NCI-H2107 treated with DMSO at 0.1 percent for 48 hours (cell line): ENCODE data around the gene CEMIP.
A peak's percentile ranks its signal among the peaks of the same experiment; 100 is the strongest.
"Not testable (repeated sequence)": the region's sequence is repeated elsewhere in the genome, so short reads cannot be mapped to it uniquely, and the experiment has no call there.

Experiments used
- DNase-seq: peaks from one replicate; lab custom pipeline; 2025; ENCODE audit not compliant: unreplicated experiment; lab: John Stamatoyannopoulos, UW

Gene CEMIP

GRCh38 chr15:80946576-80946975, 167.4 kb downstream of the CEMIP start:
- DNase-seq: no peak

GRCh38 chr15:80948651-80949292, 169.6 kb downstream of the CEMIP start:
- no peak for DNase-seq

- DNase-seq: no peak
These were observed 170.6 kb downstream of the CEMIP start for GRCh38 chr15:80949756-80950155.

- no peak for DNase-seq
These were observed 171.3 kb downstream of the CEMIP start for GRCh38 chr15:80950291-80951078.

- no peak for DNase-seq
These were observed 172.8 kb downstream of the CEMIP start for GRCh38 chr15:80951941-80952340.

GRCh38 chr15:80953001-80953952, 174.1 kb downstream of the CEMIP start:
- DNase-seq: no peak

- DNase-seq: no peak
These were observed 175.0 kb downstream of the CEMIP start for GRCh38 chr15:80953953-80954778.

GRCh38 chr15:80955571-80956452, 176.6 kb downstream of the CEMIP start:
- not testable (repeated sequence) for DNase-seq

- no peak for DNase-seq
These were observed 178.4 kb downstream of the CEMIP start for GRCh38 chr15:80957556-80957955.

GRCh38 chr15:80957976-80958375, 178.8 kb downstream of the CEMIP start:
- no peak for DNase-seq

GRCh38 chr15:80958818-80959495, 179.8 kb downstream of the CEMIP start:
- DNase-seq: no peak

- not testable (repeated sequence) for DNase-seq
These were observed 186.3 kb downstream of the CEMIP start for GRCh38 chr15:80965454-80965853.

GRCh38 chr15:80966431-80967197, 187.4 kb downstream of the CEMIP start:
- no peak for DNase-seq

- no peak for DNase-seq
These were observed 188.3 kb downstream of the CEMIP start for GRCh38 chr15:80967451-80967850.

GRCh38 chr15:80967991-80968510, 188.9 kb downstream of the CEMIP start:
- DNase-seq: no peak

GRCh38 chr15:80969316-80969715, 190.1 kb downstream of the CEMIP start:
- DNase-seq: no peak

- DNase-seq: peak; percentile 26
These were observed 191.0 kb downstream of the CEMIP start for GRCh38 chr15:80970018-80970657.

GRCh38 chr15:80970658-80971057, 191.5 kb downstream of the CEMIP start:
- no peak for DNase-seq
